Esophagus muscularis mucosa (tissue), 4 donors: ENCODE measurements around the gene GPR37L1. TPM values are rescaled to one million over a fixed set of nuclear protein-coding genes. Genes with fewer than 3 reads are reported as not detected.
A peak's percentile ranks its signal among the peaks of the same experiment; 100 is the strongest.

Source experiments
- DNase-seq: peaks from one replicate; pipeline ENCODE4 v3.0.0-alpha.2; 2017; ENCODE audit errors: extremely low spot score
- H3K27ac ChIP-seq, 4 donors: fragments of 200-600 bp; sonication (generic); replicated peaks in 1 of 4; 1 replicate in 3 of 4; 2 replicates in 1 of 4; pipeline ENCODE4 v1.5.1; 2016 to 2019; ENCODE audit warnings: mild to moderate bottlenecking in 1 of 4
- H3K27me3 ChIP-seq, 4 donors: fragments of 200-600 bp; sonication (generic); one replicate each; pipeline versions ENCODE4 v1.5.1 to v1.6.0; 2016 to 2019
- H3K36me3 ChIP-seq, 4 donors: fragments of 200-600 bp; sonication (generic); one replicate each; pipeline ENCODE4 v1.5.1; 2016 to 2019
- H3K4me1 ChIP-seq, 4 donors: fragments of 200-600 bp; sonication (generic); one replicate each; pipeline ENCODE4 v1.5.1; 2016 to 2019
- H3K4me3 ChIP-seq, 4 donors: fragments of 200-600 bp; sonication (generic); 1 replicate in 2 of 4; 2 replicates in 2 of 4; pipeline ENCODE4 v1.5.1; 2016 to 2019; ENCODE audit warnings: mild to moderate bottlenecking in 4 of 4, moderate library complexity in 1 of 4
- H3K9me3 ChIP-seq, 4 donors: fragments of 200-600 bp; sonication (generic); 1 replicate in 3 of 4; 2 replicates in 1 of 4; pipeline ENCODE4 v1.5.1; 2016 to 2019
- CTCF ChIP-seq, 3 experiments: fragments of 200-600 bp in 2 of 3; fragments of 450-650 bp in 1 of 3; sonication (generic) in 2 of 3; IDR thresholded peaks; one replicate each; pipeline ENCODE4 v1.5.1; 2017 to 2019; ENCODE audit warnings: antibody characterized with exemption in 3 of 3, mild to moderate bottlenecking in 2 of 3, moderate library complexity in 1 of 3
- EP300 ChIP-seq: sonication (generic); formaldehyde crosslinking; IDR thresholded peaks from one replicate; pipeline ENCODE4 v1.6.1; 2017; ENCODE audit warnings: antibody characterized with exemption
- POLR2A ChIP-seq: fragments of 450-650 bp; IDR thresholded peaks from one replicate; pipeline ENCODE4 v1.6.1; 2017; ENCODE audit warnings: antibody characterized with exemption, moderate library complexity, mild to moderate bottlenecking, low read depth
- POLR2AphosphoS5 ChIP-seq, 2 donors: sonication (generic); formaldehyde crosslinking; IDR thresholded peaks; one replicate each; pipeline ENCODE4 v1.6.1; 2017; ENCODE audit warnings: antibody characterized with exemption in 2 of 2
- WGBS: methylation state at CpG from one replicate; pipeline ENCODE4 v1.1.5; 2018; 5-methylcytosine and 5-hydroxymethylcytosine counted together
- intact Hi-C: fragments of 100-400 bp; cut with DNase I; formaldehyde crosslinking; loops from one replicate; pipeline ENCODE4 v1.15.1; 2023
- total RNA-seq, 4 donors: library from RNA; depleted of rRNA; stranded (reverse); fragments of >200 nt; gene quantifications; one replicate each; pipeline versions ENCODE4 v1.1.0 to v1.2.1, GENCODE V29; 2016

Gene GPR37L1
- total RNA-seq, 4 donors from 2014 or later, result 0.17 to 0.69 (median 0.58) TPM; not detected in 1

GRCh38 chr1:202133496-202133895 is 10.8 kb downstream of the GPR37L1 start:
- Histone ChIP-seq H3K27me3 (no peaks in the 10 kb centered on the region), H3K4me3 (no peak overlapping the region), H3K4me1 (peaks cover 27 to 77% (median 66%) of the 10 kb centered on the region in 4 donors), H3K36me3 (peaks cover 14 to 60% (median 52%) of the 10 kb centered on the region in 4 donors), H3K27ac (peak overlapping the region; percentile 88 to 90 (median 89)), H3K9me3 (no peaks in the 10 kb centered on the region)
- WGBS, result 34% methylated on average over 4 of the region's 8 CpGs
- intact Hi-C loops, result no loop called here
- TF ChIP-seq CTCF (IDR thresholded peaks at IDR 0.05) (no peak), POLR2AphosphoS5 (IDR thresholded peaks at IDR 0.05) (no peak), EP300 (no peak), POLR2A (no peak)
- DNase-seq, result no peak

GRCh38 chr1:202133989-202134388 is 11.3 kb downstream of the GPR37L1 start:
- intact Hi-C loops, result no loop called here

DNA sequence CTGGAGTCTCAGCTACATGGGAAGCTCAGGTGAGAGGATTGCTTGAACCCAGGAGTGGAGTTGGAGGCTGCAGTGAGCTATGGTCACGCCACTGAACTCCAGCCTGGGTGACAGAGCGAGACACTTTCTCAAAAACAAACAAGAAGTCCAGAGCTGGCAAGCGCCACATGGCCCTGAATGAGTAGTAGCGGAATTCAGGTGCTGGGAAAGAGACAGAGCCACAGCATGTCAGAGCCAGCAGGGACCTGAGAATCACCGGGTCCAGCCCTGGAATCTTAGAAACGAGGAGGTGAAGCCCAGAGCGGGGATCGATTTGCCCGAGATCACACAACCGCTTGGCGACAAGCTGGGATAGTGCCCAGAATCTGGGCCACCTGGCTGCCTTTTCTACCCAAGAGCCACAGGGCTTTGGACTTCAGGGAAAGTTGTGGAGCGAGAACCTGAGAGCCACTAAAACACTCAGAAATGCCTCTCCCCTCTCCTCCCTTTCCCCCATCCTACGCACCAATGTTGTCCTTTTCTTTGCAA is 12.0 kb downstream of the GPR37L1 start:
- no peak for DNase-seq
- 78% methylated on average over 8 of the region's 13 CpGs for WGBS
- Histone ChIP-seq H3K9me3 (no peaks in the 10 kb centered on the region), H3K4me1 (peaks cover 27 to 84% (median 70%) of the 10 kb centered on the region in 4 donors), H3K36me3 (peaks cover 14 to 63% (median 52%) of the 10 kb centered on the region in 4 donors), H3K27ac (peak overlapping the region; percentile 88 to 90 (median 89)), H3K27me3 (no peaks in the 10 kb centered on the region), H3K4me3 (no peak overlapping the region)
- TF ChIP-seq POLR2A (no peak), POLR2AphosphoS5 (IDR thresholded peaks at IDR 0.05) (no peak), EP300 (no peak), CTCF (IDR thresholded peaks at IDR 0.05) (no peak)
- intact Hi-C loops, result loop anchor here (1.0 kb wide), 1 partner anchor 125 kb away; no protein-coding TSS in a partner anchor

More at GRCh38 chr1:202133989-202134388, 11.3 kb downstream of the GPR37L1 start:
- no peaks in the 10 kb centered on the region for H3K27me3 ChIP-seq
- peak overlapping the region; percentile 88 to 90 (median 89) for H3K27ac ChIP-seq
- H3K9me3 ChIP-seq, result no peaks in the 10 kb centered on the region
- no peak for TF ChIP-seq CTCF (IDR thresholded peaks at IDR 0.05)
- no peak for TF ChIP-seq POLR2A
- TF ChIP-seq POLR2AphosphoS5 (IDR thresholded peaks at IDR 0.05), result no peak
- no peak for TF ChIP-seq EP300
- H3K4me1 ChIP-seq, result peaks cover 27 to 82% (median 68%) of the 10 kb centered on the region in 4 donors
- H3K4me3 ChIP-seq, result no peak overlapping the region
- DNase-seq, result no peak
- 91% methylated on average over 5 of the region's 5 CpGs for WGBS
- peaks cover 14 to 61% (median 52%) of the 10 kb centered on the region in 4 donors for H3K36me3 ChIP-seq

DNA sequence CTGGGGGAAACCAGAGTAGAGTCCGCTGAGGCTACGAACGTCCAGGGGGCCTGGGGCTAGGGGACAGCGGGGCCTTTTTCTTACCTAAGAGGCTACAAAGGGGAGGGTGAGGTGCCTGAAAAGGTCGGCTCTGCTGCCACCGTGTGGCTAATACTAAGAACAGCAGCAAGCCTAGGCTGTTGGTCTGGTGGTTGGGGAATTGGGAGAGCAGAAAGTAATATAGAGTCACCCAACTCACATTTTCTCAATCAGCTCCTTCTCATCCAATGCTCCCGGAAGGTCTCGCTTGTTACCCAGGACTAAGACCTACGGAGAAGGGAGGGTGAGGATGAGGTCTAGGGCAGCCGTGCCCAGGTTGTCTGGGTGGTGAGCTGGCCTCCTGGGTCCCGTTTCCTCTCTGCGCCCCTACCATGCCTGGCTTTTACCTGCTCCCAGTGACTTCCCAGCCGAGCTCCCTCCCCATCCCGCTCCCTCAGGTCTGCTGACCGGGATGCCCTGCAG is 12.6 kb downstream of the GPR37L1 start:
- Histone ChIP-seq H3K27me3 (no peaks in the 10 kb centered on the region), H3K27ac (peak overlapping the region; percentile 88 to 90 (median 89)), H3K9me3 (no peaks in the 10 kb centered on the region), H3K4me3 (no peak overlapping the region), H3K4me1 (peaks cover 26 to 84% (median 70%) of the 10 kb centered on the region in 4 donors), H3K36me3 (peaks cover 14 to 63% (median 52%) of the 10 kb centered on the region in 4 donors)
- DNase-seq, result no peak
- TF ChIP-seq EP300 (no peak), POLR2AphosphoS5 (IDR thresholded peaks at IDR 0.05) (peak in 1 of 2 donors; percentile 37), CTCF (IDR thresholded peaks at IDR 0.05) (peak; percentile 89 to 95 (median 91)), POLR2A (no peak)
- 34% methylated on average over 15 of the region's 15 CpGs for WGBS
- intact Hi-C loops, result loop anchor here (1.0 kb wide), 1 partner anchor 126 kb away; no protein-coding TSS in a partner anchor
